ENCODE results near the gene PAGR1. TPM values are rescaled to one million over a fixed set of nuclear protein-coding genes. Genes with fewer than 3 reads are reported as not detected.
"Not testable (repeated sequence)": the region's sequence is repeated elsewhere in the genome, so short reads cannot be mapped to it uniquely, and the experiment has no call there.

The PAGR1 gene
- total and polyA plus RNA-seq, 2 of the 8 experiments (the other 6 are each of a cell fraction or from before 2014, with no cell fraction given): 35.4 to 56.4 TPM

DNA sequence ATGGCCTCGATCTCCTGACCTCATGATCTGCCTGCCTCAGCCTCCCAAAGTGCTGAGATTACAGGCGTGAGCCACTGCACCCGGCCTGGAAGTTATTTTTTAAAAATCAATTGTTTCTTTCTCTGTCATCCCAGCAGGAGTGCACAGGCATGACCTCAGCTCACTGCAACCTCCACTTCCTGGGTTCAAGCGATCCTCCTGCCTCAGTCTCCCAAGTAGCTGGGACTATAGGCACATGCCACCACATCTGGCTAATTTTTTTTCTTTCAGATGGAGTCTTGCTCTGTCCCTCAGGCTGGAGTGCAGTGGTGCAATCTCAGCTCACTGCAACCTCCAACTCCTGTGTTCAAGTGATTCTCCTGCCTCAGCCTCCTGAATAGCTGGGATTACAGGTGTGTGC is 28.8 kb upstream of the PAGR1 start:
- not testable (repeated sequence) for H2AFZ ChIP-seq (ENCODE audit: low read length); H2BK120ac ChIP-seq (replicated peaks; ENCODE audit: low read depth, low read length); H3K79me1 ChIP-seq (ENCODE audit: low read depth, low read length); H3K18ac ChIP-seq (ENCODE audit: extremely low read depth, low read length); H3K14ac ChIP-seq (ENCODE audit: insufficient read length); H4K8ac ChIP-seq (ENCODE audit: extremely low read depth, insufficient read depth, low read length); H3K27ac ChIP-seq (ENCODE audit: low read depth, low read length); H2BK20ac ChIP-seq (ENCODE audit: low read length); H3K56ac ChIP-seq (replicated peaks; ENCODE audit: insufficient read length, low read depth, low read length); H3K36me3 ChIP-seq (ENCODE audit: control insufficient read depth in 2 of 4, insufficient read depth in 4 of 4, low read length in 3 of 4); DNase-seq (ENCODE audit: low read depth in 1 of 2, low spot score in 2 of 2); H3K4ac ChIP-seq (replicated peaks; ENCODE audit: insufficient read length, low read depth, low read length); H3K9ac ChIP-seq (replicated peaks in 1 of 4; ENCODE audit: extremely low read depth in 1 of 4, low read depth in 3 of 4, low read length in 3 of 4); H4K5ac ChIP-seq (ENCODE audit: insufficient read length, low read depth, low read length); H3K23ac ChIP-seq (ENCODE audit: insufficient read length); FAIRE-seq; H4K20me1 ChIP-seq (replicated peaks in 1 of 2; ENCODE audit: control insufficient read depth in 1 of 2, insufficient read depth in 2 of 2, low read length in 2 of 2); H3K4me2 ChIP-seq (ENCODE audit: insufficient read depth in 1 of 2, low read depth in 2 of 2, low read length in 2 of 2); H2BK15ac ChIP-seq (ENCODE audit: low read length); H3K27me3 ChIP-seq (replicated peaks in 1 of 4; ENCODE audit: control insufficient read depth in 3 of 4, extremely low read depth in 1 of 4, insufficient read depth in 3 of 4, low read length in 3 of 4); H3K9me3 ChIP-seq (ENCODE audit: insufficient read depth in 2 of 2, low read depth in 1 of 2, low read length in 1 of 2); H2BK12ac ChIP-seq (ENCODE audit: low read depth, low read length); H2BK5ac ChIP-seq (ENCODE audit: low read depth, low read length); H2AK5ac ChIP-seq (ENCODE audit: low read depth, low read length); H4K91ac ChIP-seq (replicated peaks; ENCODE audit: insufficient read length, low read length); H3K4me3 ChIP-seq (ENCODE audit: extremely low read depth in 1 of 4, insufficient read depth in 2 of 4, low read depth in 3 of 4, low read length in 4 of 4)
- Histone ChIP-seq H3K4me1 (replicated peaks in 1 of 4; ENCODE audit: control insufficient read depth in 3 of 4, insufficient read depth in 4 of 4, low read length in 3 of 4) (peaks cover 0 to 16% (median 5%) of the 10 kb centered on the region in 4 experiments; a peak in 6 of 7 replicates), H3K23me2 (ENCODE audit: low read depth, low read length) (peaks cover 17% of the 10 kb centered on the region), H3K79me2 (ENCODE audit: control insufficient read depth in 1 of 2, insufficient read depth in 2 of 2, low read length in 2 of 2) (peaks cover 14 to 16% of the 10 kb centered on the region in 2 experiments)
- ChIA-PET CTCF (ENCODE audit: partially characterized antibody) (interaction anchor here (0.6 to 3.6 kb wide), 7 partner anchors 16 to 136 kb away, joined by 3 to 22 read pairs (median 4); no protein-coding TSS in a partner anchor), POLR2A (ENCODE audit: partially characterized antibody) (interaction anchor here (0.6 to 2.8 kb wide), 5 partner anchors 17 to 70 kb away, joined by 3 to 10 read pairs (median 5); partner anchors contain the start of genes MAZ and MVP)
- WGBS, 2 experiments (ENCODE audit: extremely low coverage in 1 of 2, insufficient coverage in 1 of 2, insufficient read length in 1 of 2, insufficient replicate concordance in 2 of 2, low coverage in 1 of 2, low lambda C conversion rate in 2 of 2, missing lambda C conversion rate in 1 of 2): 90% methylated on average over 4 of the region's 4 CpGs; no CpG with 5 or more reads in 1 of the 2 experiments
